HepG2 (cell line): ENCODE results near the gene MBTPS1. TPM values are rescaled to one million over a fixed set of nuclear protein-coding genes. Genes with fewer than 3 reads are reported as not detected.

ENCODE experiments used
- CREB1 ChIP-seq, 2 experiments: fragments of 450-650 bp in 1 of 2; IDR thresholded peaks; 2 replicates each; pipeline ENCODE4 v1.6.1; 2016 to 2017; ENCODE audit warnings: control low read depth in 1 of 2, mild to moderate bottlenecking in 1 of 2, missing compliant biosample characterization in 1 of 2, missing genetic modification characterization in 1 of 2
- DPF2 ChIP-seq: sonication (generic); formaldehyde crosslinking; IDR thresholded peaks from 2 replicates; pipeline ENCODE4 v1.4.0; 2020; ENCODE audit warnings: mild to moderate bottlenecking, low read depth, missing genetic modification reagents, borderline replicate concordance
- HOMEZ ChIP-seq: IDR thresholded peaks from 2 replicates; pipeline ENCODE4 v1.6.1; 2016; ENCODE audit warnings: low read depth
- KDM1A ChIP-seq: IDR thresholded peaks from 2 replicates; pipeline ENCODE4 v1.6.1; 2016; ENCODE audit warnings: missing compliant biosample characterization
- PHF21A ChIP-seq: sonication (generic); formaldehyde crosslinking; IDR thresholded peaks from 2 replicates; pipeline ENCODE4 v1.5.0; 2020; ENCODE audit warnings: mild to moderate bottlenecking, missing genetic modification reagents
- SATB2 ChIP-seq: sonication (generic); formaldehyde crosslinking; IDR thresholded peaks from 2 replicates; pipeline ENCODE4 v1.5.0; 2020; ENCODE audit warnings: missing genetic modification reagents
- SMAD3 ChIP-seq: sonication (generic); formaldehyde crosslinking; IDR thresholded peaks from 2 replicates; pipeline ENCODE4 v1.4.0; 2020; ENCODE audit warnings: missing genetic modification reagents
- ZNF275 ChIP-seq: sonication (generic); formaldehyde crosslinking; IDR thresholded peaks from 2 replicates; pipeline ENCODE4 v1.8.0; 2022; ENCODE audit warnings: missing genetic modification reagents, mild to moderate bottlenecking, inconsistent platforms, borderline replicate concordance
- ZNF431 ChIP-seq: sonication (generic); formaldehyde crosslinking; IDR thresholded peaks from 2 replicates; pipeline ENCODE4 v1.9.0; 2022; ENCODE audit warnings: missing genetic modification reagents, low read depth, mild to moderate bottlenecking, borderline replicate concordance
- ZNF446 ChIP-seq: sonication (generic); formaldehyde crosslinking; IDR thresholded peaks from 2 replicates; pipeline ENCODE4 v1.5.0; 2020; ENCODE audit warnings: mild to moderate bottlenecking, missing genetic modification reagents
- polyA plus RNA-seq, 8 experiments: library from polyadenylated mRNA; depleted of rRNA in 3 of 8; stranded (reverse) in 7 of 8; unstranded in 1 of 8; fragments of >200 nt; fragmentation: Illumina TruSeq in 4 of 8; extraction: Trizol in 4 of 8; gene quantifications; 2 replicates each; pipeline versions ENCODE4 v1.2.1 to v1.2.3, GENCODE V29; 2011 to 2016; ENCODE audit warnings: low read depth in 4 of 8, missing spikeins in 1 of 8, mixed read lengths in 1 of 8; ENCODE audit not compliant: insufficient read depth in 1 of 8
- total RNA-seq, 5 experiments: library from RNA; depleted of rRNA; stranded (reverse); fragments of >200 nt; fragmentation: Illumina TruSeq; extraction: Trizol; gene quantifications; 2 replicates each; pipeline ENCODE4 v1.2.3, GENCODE V29; 2016; ENCODE audit warnings: low read depth in 1 of 5
- TF ChIP-seq, protein P1 (sequence below): sonication (generic); formaldehyde crosslinking; IDR thresholded peaks from 2 replicates; pipeline ENCODE4 v1.4.0; 2020; ENCODE audit warnings: missing genetic modification reagents, borderline replicate concordance
- TF ChIP-seq, protein P2 (sequence below): sonication (generic); formaldehyde crosslinking; conservative IDR thresholded peaks from 2 replicates; pipeline ENCODE4 v1.4.0; 2020; ENCODE audit warnings: mild to moderate bottlenecking, missing genetic modification reagents, moderate library complexity
- TF ChIP-seq, protein P3 (sequence below): IDR thresholded peaks from 2 replicates; pipeline ENCODE4 v1.4.0; 2020; ENCODE audit warnings: mild to moderate bottlenecking, missing genetic modification reagents
- TF ChIP-seq, protein P4 (sequence below): sonication (generic); formaldehyde crosslinking; IDR thresholded peaks from 2 replicates; pipeline ENCODE4 v1.5.0; 2020; ENCODE audit warnings: missing genetic modification reagents

The MBTPS1 gene
- total and polyA plus RNA-seq, 2 of the 13 experiments (the other 11 are each of a cell fraction or from before 2014, with no cell fraction given), result 56.7 to 91.3 TPM

DNA sequence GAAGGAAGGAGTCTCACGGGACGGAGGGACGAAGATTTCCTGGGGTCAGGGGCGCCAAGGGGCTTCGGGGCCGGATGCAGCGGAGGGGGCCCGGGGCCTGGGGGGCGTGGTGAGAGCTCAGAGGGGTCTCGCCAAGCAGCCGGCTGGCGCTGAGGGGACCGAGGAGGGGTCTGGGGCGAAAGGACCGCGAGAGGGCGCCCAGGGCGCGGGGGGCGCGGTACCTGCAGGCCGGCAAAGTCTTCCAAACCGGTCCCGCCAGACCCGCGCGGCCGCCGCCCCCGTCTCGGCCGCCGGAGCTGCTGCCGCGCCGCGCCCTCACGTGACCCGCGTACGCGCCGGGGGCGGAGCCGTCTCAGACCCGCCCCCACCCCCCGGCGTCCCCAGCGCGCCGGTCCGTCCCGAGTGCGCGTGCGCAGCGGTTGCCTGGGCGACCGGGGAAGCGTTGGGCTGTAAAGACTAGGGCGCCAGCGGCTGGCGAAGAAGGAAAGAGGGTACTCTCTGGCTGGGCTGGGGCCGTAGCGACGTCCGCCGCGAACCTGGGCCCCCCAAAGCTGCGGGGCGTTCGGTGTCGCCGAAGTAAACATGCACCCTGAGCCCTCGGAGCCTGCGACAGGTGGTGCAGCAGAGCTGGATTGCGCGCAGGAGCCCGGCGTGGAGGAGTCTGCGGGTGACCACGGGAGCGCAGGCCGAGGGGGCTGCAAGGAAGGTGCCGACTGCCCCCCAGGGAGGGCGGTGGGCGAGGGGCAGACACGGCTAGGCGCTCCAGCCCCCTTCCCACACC is 28.3 kb upstream of the MBTPS1 start, which contains the start of the genes DNAAF1 and HSDL1 (continued):
- TF ChIP-seq HOMEZ (CRISPR knock-in tag), result no peak
- no peak for TF ChIP-seq PHF21A
- 0 out of 2 replicates have a peak, but pooled peaks have one; percentile 26 for TF ChIP-seq ZNF431 (CRISPR knock-in tag)
- TF ChIP-seq ZNF446, result no peak; the same call in 1 of the 2 replicates
- TF ChIP-seq, protein P1, sequence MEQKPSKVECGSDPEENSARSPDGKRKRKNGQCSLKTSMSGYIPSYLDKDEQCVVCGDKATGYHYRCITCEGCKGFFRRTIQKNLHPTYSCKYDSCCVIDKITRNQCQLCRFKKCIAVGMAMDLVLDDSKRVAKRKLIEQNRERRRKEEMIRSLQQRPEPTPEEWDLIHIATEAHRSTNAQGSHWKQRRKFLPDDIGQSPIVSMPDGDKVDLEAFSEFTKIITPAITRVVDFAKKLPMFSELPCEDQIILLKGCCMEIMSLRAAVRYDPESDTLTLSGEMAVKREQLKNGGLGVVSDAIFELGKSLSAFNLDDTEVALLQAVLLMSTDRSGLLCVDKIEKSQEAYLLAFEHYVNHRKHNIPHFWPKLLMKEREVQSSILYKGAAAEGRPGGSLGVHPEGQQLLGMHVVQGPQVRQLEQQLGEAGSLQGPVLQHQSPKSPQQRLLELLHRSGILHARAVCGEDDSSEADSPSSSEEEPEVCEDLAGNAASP (CRISPR knock-in tag), result no peak
- no peak for TF ChIP-seq SMAD3 (CRISPR knock-in tag)
- TF ChIP-seq SATB2 (CRISPR knock-in tag), result 0 out of 2 replicates have a peak, but pooled peaks have one; percentile 36
- TF ChIP-seq, protein P2, sequence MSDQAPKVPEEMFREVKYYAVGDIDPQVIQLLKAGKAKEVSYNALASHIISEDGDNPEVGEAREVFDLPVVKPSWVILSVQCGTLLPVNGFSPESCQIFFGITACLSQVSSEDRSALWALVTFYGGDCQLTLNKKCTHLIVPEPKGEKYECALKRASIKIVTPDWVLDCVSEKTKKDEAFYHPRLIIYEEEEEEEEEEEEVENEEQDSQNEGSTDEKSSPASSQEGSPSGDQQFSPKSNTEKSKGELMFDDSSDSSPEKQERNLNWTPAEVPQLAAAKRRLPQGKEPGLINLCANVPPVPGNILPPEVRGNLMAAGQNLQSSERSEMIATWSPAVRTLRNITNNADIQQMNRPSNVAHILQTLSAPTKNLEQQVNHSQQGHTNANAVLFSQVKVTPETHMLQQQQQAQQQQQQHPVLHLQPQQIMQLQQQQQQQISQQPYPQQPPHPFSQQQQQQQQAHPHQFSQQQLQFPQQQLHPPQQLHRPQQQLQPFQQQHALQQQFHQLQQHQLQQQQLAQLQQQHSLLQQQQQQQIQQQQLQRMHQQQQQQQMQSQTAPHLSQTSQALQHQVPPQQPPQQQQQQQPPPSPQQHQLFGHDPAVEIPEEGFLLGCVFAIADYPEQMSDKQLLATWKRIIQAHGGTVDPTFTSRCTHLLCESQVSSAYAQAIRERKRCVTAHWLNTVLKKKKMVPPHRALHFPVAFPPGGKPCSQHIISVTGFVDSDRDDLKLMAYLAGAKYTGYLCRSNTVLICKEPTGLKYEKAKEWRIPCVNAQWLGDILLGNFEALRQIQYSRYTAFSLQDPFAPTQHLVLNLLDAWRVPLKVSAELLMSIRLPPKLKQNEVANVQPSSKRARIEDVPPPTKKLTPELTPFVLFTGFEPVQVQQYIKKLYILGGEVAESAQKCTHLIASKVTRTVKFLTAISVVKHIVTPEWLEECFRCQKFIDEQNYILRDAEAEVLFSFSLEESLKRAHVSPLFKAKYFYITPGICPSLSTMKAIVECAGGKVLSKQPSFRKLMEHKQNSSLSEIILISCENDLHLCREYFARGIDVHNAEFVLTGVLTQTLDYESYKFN (CRISPR knock-in tag), result no peak; the same call in 1 of the 2 replicates
- TF ChIP-seq, protein P3, sequence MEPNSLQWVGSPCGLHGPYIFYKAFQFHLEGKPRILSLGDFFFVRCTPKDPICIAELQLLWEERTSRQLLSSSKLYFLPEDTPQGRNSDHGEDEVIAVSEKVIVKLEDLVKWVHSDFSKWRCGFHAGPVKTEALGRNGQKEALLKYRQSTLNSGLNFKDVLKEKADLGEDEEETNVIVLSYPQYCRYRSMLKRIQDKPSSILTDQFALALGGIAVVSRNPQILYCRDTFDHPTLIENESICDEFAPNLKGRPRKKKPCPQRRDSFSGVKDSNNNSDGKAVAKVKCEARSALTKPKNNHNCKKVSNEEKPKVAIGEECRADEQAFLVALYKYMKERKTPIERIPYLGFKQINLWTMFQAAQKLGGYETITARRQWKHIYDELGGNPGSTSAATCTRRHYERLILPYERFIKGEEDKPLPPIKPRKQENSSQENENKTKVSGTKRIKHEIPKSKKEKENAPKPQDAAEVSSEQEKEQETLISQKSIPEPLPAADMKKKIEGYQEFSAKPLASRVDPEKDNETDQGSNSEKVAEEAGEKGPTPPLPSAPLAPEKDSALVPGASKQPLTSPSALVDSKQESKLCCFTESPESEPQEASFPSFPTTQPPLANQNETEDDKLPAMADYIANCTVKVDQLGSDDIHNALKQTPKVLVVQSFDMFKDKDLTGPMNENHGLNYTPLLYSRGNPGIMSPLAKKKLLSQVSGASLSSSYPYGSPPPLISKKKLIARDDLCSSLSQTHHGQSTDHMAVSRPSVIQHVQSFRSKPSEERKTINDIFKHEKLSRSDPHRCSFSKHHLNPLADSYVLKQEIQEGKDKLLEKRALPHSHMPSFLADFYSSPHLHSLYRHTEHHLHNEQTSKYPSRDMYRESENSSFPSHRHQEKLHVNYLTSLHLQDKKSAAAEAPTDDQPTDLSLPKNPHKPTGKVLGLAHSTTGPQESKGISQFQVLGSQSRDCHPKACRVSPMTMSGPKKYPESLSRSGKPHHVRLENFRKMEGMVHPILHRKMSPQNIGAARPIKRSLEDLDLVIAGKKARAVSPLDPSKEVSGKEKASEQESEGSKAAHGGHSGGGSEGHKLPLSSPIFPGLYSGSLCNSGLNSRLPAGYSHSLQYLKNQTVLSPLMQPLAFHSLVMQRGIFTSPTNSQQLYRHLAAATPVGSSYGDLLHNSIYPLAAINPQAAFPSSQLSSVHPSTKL (CRISPR knock-in tag), result no peak
- no peak for TF ChIP-seq DPF2
- TF ChIP-seq, protein P4, sequence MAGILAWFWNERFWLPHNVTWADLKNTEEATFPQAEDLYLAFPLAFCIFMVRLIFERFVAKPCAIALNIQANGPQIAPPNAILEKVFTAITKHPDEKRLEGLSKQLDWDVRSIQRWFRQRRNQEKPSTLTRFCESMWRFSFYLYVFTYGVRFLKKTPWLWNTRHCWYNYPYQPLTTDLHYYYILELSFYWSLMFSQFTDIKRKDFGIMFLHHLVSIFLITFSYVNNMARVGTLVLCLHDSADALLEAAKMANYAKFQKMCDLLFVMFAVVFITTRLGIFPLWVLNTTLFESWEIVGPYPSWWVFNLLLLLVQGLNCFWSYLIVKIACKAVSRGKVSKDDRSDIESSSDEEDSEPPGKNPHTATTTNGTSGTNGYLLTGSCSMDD, result no peak
- no peak for TF ChIP-seq ZNF275 (CRISPR knock-in tag)
- TF ChIP-seq KDM1A (CRISPR knock-in tag), result no peak
- TF ChIP-seq CREB1 (IDR thresholded peaks at IDR 0.05), result no peak; the same call in 1 of the 2 replicates
- no peak for TF ChIP-seq CREB1 (CRISPR knock-in tag; IDR thresholded peaks at IDR 0.05)
